ENCODE results near the gene RFTN2.

- no peak for TF ChIP-seq POLR2AphosphoS5 (IDR thresholded peaks at IDR 0.05)
- no peak for TF ChIP-seq POLR2A (IDR thresholded peaks at IDR 0.05)
- TF ChIP-seq CTCF (IDR thresholded peaks at IDR 0.05) = no peak
These were observed 1.7 kb upstream of the RFTN2 start for GRCh38 chr2:197677056-197677455.
